Body of pancreas (tissue), 4 donors: ENCODE data around the gene CBFA2T3. TPM values are rescaled to one million over a fixed set of nuclear protein-coding genes. Genes with fewer than 3 reads are reported as not detected.

Experiments used
- ATAC-seq: fragments of 150-250 bp; one replicate; pipeline ENCODE4 v1.9.1; 2016
- DNase-seq, 4 donors: peaks; one replicate each; pipeline ENCODE4 v3.0.0-alpha.2; 2019
- H3K27ac ChIP-seq, 4 donors: fragments of 200-600 bp; sonication (generic); 1 replicate in 3 of 4; 2 replicates in 1 of 4; pipeline versions ENCODE4 v1.5.1 to v1.6.1; 2016 to 2019; ENCODE audit warnings: mild to moderate bottlenecking in 1 of 4, mixed read lengths in 1 of 4, moderate library complexity in 1 of 4
- H3K27me3 ChIP-seq, 2 donors: fragments of 200-600 bp; sonication (generic); one replicate each; pipeline ENCODE4 v1.6.0; 2016; ENCODE audit warnings: mild to moderate bottlenecking in 1 of 2
- H3K36me3 ChIP-seq, 2 donors: fragments of 200-600 bp; sonication (generic); replicated peaks in 1 of 2; 2 replicates each; pipeline ENCODE4 v1.5.1; 2016; ENCODE audit warnings: low read depth in 2 of 2; ENCODE audit not compliant: insufficient read depth in 1 of 2
- H3K4me1 ChIP-seq: fragments of 200-600 bp; sonication (generic); one replicate; pipeline ENCODE4 v1.6.0; 2016
- H3K4me3 ChIP-seq, 2 donors: fragments of 200-600 bp; sonication (generic); 1 replicate in 1 of 2; 2 replicates in 1 of 2; pipeline ENCODE4 v1.5.1; 2016 to 2019
- H3K9me3 ChIP-seq, 3 donors: fragments of 200-600 bp; sonication (generic); 1 replicate in 2 of 3; 2 replicates in 1 of 3; pipeline ENCODE4 v1.5.1; 2016
- POLR2A ChIP-seq, 3 donors: fragments of 450-650 bp; IDR thresholded peaks; one replicate each; pipeline ENCODE4 v1.6.1; 2016; ENCODE audit warnings: antibody characterized with exemption in 3 of 3, mild to moderate bottlenecking in 2 of 3
- WGBS, 2 donors: methylation state at CpG; one replicate each; pipeline ENCODE4 v1.1.5; 2017; 5-methylcytosine and 5-hydroxymethylcytosine counted together
- intact Hi-C: fragments of 100-400 bp; cut with DNase I; formaldehyde crosslinking; loops from one replicate; pipeline ENCODE4 v1.15.1; 2023
- total RNA-seq, 2 donors: library from RNA; depleted of rRNA; stranded (reverse); fragments of >200 nt; gene quantifications; one replicate each; pipeline ENCODE4 v1.1.0, GENCODE V29; 2016
- TF ChIP-seq, protein P1 (sequence below), 7 experiments: fragments of 450-650 bp in 4 of 7; fragments of 200-600 bp in 3 of 7; sonication (generic) in 3 of 7; IDR thresholded peaks; one replicate each; pipeline ENCODE4 v1.5.1; 2016 to 2019; ENCODE audit warnings: antibody characterized with exemption in 7 of 7

Gene CBFA2T3
- total RNA-seq, 2 donors from 2014 or later = 7.8 to 16.2 TPM

DNA sequence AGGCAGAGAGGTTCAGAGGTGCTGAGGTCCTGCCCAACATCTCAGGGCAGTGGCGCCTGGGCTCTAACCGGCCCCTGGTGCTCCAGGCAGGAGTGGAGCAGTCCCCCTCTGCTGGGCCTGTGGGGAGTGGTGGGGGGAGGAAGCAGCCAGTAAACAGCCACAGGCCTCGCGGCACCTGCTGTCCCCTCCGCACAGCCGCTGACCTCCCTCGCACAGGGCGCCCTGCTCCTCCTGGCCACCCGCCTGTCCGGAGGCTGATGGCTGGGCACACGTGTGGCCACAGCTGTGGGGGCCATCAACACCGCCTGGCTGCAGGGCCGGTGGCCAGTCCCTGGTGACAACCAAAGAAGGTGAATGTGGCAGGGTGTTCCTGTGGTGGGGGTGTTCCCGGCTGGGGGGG lies 73.7 kb downstream of the CBFA2T3 start:
- TF ChIP-seq POLR2A (IDR thresholded peaks at IDR 0.05) = no peak
- TF ChIP-seq, protein P1, sequence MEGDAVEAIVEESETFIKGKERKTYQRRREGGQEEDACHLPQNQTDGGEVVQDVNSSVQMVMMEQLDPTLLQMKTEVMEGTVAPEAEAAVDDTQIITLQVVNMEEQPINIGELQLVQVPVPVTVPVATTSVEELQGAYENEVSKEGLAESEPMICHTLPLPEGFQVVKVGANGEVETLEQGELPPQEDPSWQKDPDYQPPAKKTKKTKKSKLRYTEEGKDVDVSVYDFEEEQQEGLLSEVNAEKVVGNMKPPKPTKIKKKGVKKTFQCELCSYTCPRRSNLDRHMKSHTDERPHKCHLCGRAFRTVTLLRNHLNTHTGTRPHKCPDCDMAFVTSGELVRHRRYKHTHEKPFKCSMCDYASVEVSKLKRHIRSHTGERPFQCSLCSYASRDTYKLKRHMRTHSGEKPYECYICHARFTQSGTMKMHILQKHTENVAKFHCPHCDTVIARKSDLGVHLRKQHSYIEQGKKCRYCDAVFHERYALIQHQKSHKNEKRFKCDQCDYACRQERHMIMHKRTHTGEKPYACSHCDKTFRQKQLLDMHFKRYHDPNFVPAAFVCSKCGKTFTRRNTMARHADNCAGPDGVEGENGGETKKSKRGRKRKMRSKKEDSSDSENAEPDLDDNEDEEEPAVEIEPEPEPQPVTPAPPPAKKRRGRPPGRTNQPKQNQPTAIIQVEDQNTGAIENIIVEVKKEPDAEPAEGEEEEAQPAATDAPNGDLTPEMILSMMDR (IDR thresholded peaks at IDR 0.05) = no peak
- no peak overlapping the region for H3K27ac ChIP-seq
- WGBS, 2 donors = 70% methylated on average over 7 of the region's 14 CpGs; no CpG with 5 or more reads in 1 of the 2 donors
- H3K9me3 ChIP-seq = no peaks in the 10 kb centered on the region
- no peaks in the 10 kb centered on the region for H3K36me3 ChIP-seq
- peaks cover under 1% of the 10 kb centered on the region for H3K4me1 ChIP-seq
- DNase-seq (no peak), ATAC-seq (no peak)
- H3K27me3 ChIP-seq = no peaks in the 10 kb centered on the region
- intact Hi-C loops = no loop called here
- no peak overlapping the region for H3K4me3 ChIP-seq

DNA sequence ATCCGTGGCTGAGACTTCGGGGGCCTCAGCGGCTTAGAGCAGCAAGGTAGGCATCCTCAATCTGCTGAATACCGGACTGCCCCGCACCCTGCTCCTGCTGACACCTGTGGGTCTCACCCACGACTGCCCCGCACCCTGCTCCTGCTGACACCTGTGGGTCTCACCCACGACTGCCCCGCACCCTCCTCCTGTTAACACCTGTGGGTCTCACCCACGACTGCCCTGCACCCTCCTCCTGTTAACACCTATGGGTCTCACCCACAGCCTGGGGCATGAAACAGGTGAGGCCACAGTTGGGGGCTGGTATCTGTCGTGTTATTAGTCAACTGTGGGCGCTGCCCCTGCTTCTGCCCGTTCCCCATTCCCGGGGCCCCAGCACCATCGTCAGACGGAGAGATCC lies 74.3 kb downstream of the CBFA2T3 start:
- intact Hi-C loops = no loop called here
- Histone ChIP-seq H3K9me3 (no peaks in the 10 kb centered on the region), H3K27ac (no peak overlapping the region), H3K4me1 (no peaks in the 10 kb centered on the region), H3K27me3 (no peaks in the 10 kb centered on the region), H3K4me3 (no peak overlapping the region), H3K36me3 (no peaks in the 10 kb centered on the region)
- DNase-seq (no peak), ATAC-seq (no peak)
- TF ChIP-seq POLR2A (IDR thresholded peaks at IDR 0.05) = no peak
- TF ChIP-seq, protein P1 (IDR thresholded peaks at IDR 0.05) = no peak
- 74 to 79% methylated on average over 12 to 16 of the region's 16 CpGs for WGBS, 2 donors

DNA sequence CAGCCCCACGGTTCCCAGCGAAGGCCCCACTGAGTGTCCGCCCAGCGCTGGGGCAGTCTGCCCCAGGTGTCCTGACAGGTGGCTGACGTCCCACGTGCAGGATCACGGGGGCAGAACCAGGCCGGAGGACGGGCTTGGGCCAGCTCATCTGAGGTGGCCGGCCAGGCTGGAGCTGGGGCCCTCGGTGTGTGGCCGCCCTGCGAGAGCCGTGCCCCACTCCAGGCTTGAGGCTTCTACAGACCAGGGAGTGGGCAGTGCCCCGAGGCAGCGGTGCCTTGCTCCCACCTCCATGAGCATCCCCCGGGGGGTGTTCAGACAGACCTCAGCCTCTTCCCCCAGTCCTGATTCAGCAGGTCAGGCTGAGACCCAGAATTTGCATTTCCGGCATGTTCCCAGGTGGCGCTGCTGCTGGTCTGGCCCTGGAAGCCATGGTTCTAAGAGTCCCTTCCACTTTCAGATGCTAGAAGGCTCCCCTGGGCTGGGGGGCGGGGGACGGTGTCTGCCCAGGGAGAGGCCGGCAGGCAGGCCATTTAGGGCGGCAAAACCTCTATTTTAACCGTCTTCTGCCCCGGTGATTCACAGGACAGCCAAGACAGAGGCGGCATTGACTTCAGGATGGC lies 75.2 kb downstream of the CBFA2T3 start:
- no peak for TF ChIP-seq POLR2A (IDR thresholded peaks at IDR 0.05)
- TF ChIP-seq, protein P1 (IDR thresholded peaks at IDR 0.05) = no peak
- H3K27me3 ChIP-seq = no peaks in the 10 kb centered on the region
- no peaks in the 10 kb centered on the region for H3K36me3 ChIP-seq
- intact Hi-C loops = no loop called here
- 81 to 83% methylated on average over 7 to 25 of the region's 26 CpGs for WGBS, 2 donors
- no peak overlapping the region for H3K27ac ChIP-seq
- H3K4me3 ChIP-seq = no peak overlapping the region
- DNase-seq = no peak
- no peaks in the 10 kb centered on the region for H3K4me1 ChIP-seq
- H3K9me3 ChIP-seq = no peaks in the 10 kb centered on the region
- no peak for ATAC-seq

DNA sequence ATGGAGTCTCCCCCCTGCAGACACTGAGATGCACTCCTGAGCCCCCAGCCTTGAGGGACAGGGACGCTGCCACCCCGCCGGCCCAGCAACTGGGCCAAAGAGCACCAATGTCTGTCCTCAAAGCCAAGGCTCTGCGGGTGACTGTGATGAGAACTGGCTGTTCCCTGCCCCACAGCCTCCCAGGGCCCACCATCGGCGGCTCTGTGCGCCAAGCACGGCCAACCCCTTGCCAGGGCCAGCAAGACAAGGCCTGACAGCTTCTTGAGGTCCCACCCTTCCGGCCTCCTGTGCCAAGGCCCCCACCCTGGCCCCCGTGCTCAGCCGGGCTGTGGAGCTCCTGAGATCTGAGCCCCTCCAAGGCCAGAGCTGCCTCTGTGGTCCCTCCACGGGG lies 76.3 kb downstream of the CBFA2T3 start:
- Histone ChIP-seq H3K36me3 (no peaks in the 10 kb centered on the region), H3K27ac (no peak overlapping the region), H3K27me3 (no peaks in the 10 kb centered on the region), H3K4me1 (no peaks in the 10 kb centered on the region), H3K4me3 (no peak overlapping the region), H3K9me3 (no peaks in the 10 kb centered on the region)
- TF ChIP-seq, protein P1 (IDR thresholded peaks at IDR 0.05) = no peak
- no peak for TF ChIP-seq POLR2A (IDR thresholded peaks at IDR 0.05)
- ATAC-seq = no peak
- intact Hi-C loops = no loop called here
- DNase-seq = no peak
- WGBS, 2 donors = 88% methylated on average over 11 of the region's 12 CpGs; no CpG with 5 or more reads in 1 of the 2 donors
